Left kidney (tissue), 2 donors: ENCODE data around the gene KRTAP10-5. TPM values are rescaled to one million over a fixed set of nuclear protein-coding genes. Genes with fewer than 3 reads are reported as not detected.
A peak's percentile ranks its signal among the peaks of the same experiment; 100 is the strongest.
"Not testable (repeated sequence)": the region's sequence is repeated elsewhere in the genome, so short reads cannot be mapped to it uniquely, and the experiment has no call there.

Source experiments
- DNase-seq: peaks from one replicate; pipeline ENCODE4 v3.0.0-alpha.2; 2013
- polyA plus RNA-seq: library from polyadenylated mRNA; unstranded; fragments of 120-200 nt; gene quantifications from one replicate; pipeline ENCODE4 v1.2.1, GENCODE V29; 2013; ENCODE audit not compliant: insufficient read length

The KRTAP10-5 gene
- polyA plus RNA-seq, 1 donor, result not detected

GRCh38 chr21:44610157-44610843, 29.9 kb upstream of the KRTAP10-5 start:
- DNase-seq, result not testable (repeated sequence)

GRCh38 chr21:44609193-44609592, 28.8 kb upstream of the KRTAP10-5 start:
- DNase-seq, result no peak

GRCh38 chr21:44606495-44606894, 26.1 kb upstream of the KRTAP10-5 start:
- no peak for DNase-seq

- no peak for DNase-seq
Measured at GRCh38 chr21:44603911-44604310, 23.5 kb upstream of the KRTAP10-5 start.

GRCh38 chr21:44603109-44603875, 22.9 kb upstream of the KRTAP10-5 start:
- no peak for DNase-seq

- no peak for DNase-seq
Measured at GRCh38 chr21:44602463-44602850, 22.1 kb upstream of the KRTAP10-5 start.

- no peak for DNase-seq
Measured at GRCh38 chr21:44601596-44602462, 21.4 kb upstream of the KRTAP10-5 start.

- DNase-seq, result not testable (repeated sequence)
Measured at GRCh38 chr21:44601091-44601490, 20.7 kb upstream of the KRTAP10-5 start.

- not testable (repeated sequence) for DNase-seq
Measured at GRCh38 chr21:44600118-44600978, 19.9 kb upstream of the KRTAP10-5 start, which contains the start of gene KRTAP10-7. TSS of gene KRTAP10-7 (plus strand) at chr21:44600597. CDS start at chr21:44600622, 25 bp downstream.

- DNase-seq, result no peak
Measured at GRCh38 chr21:44599264-44600029, 19.0 kb upstream of the KRTAP10-5 start.

GRCh38 chr21:44598061-44598460, 17.7 kb upstream of the KRTAP10-5 start:
- DNase-seq, result no peak

- no peak for DNase-seq
Measured at GRCh38 chr21:44596068-44596725, 15.8 kb upstream of the KRTAP10-5 start.

- no peak for DNase-seq
Measured at GRCh38 chr21:44595524-44595923, 15.1 kb upstream of the KRTAP10-5 start.

GRCh38 chr21:44594406-44594916, 14.1 kb upstream of the KRTAP10-5 start:
- DNase-seq, result no peak

- peak; percentile 33 for DNase-seq
Measured at GRCh38 chr21:44593598-44594405, 13.4 kb upstream of the KRTAP10-5 start.

- no peak for DNase-seq
Measured at GRCh38 chr21:44592446-44593311, 12.3 kb upstream of the KRTAP10-5 start, which contains the start of gene KRTAP10-6. TSS of gene KRTAP10-6 (minus strand) at chr21:44592505. CDS start at chr21:44592484, 21 bp downstream.

- not testable (repeated sequence) for DNase-seq
Measured at GRCh38 chr21:44591801-44592130, 11.4 kb upstream of the KRTAP10-5 start.
